Astrocyte of the cerebellum (primary cell): ENCODE results near the gene PLXNA1.

Source experiments
- DNase-seq: peaks from one replicate; pipeline ENCODE4 v3.0.0-alpha.2; 2011; ENCODE audit warnings: low read depth
- H3K4me3 ChIP-seq: 2 replicates; pipeline ENCODE4 v1.5.1; 2011; ENCODE audit warnings: mild to moderate bottlenecking, low read depth, low read length, moderate library complexity
- CTCF ChIP-seq: IDR thresholded peaks from 2 replicates; pipeline ENCODE4 v1.5.1; 2012; ENCODE audit warnings: low read length, low read depth, moderate library complexity, mild to moderate bottlenecking; ENCODE audit errors: missing control alignments
- in situ Hi-C: cut with HindIII; loops from 2 replicates; pipeline ENCODE4 v1.10.0; 2017; ENCODE audit warnings: low sequenced_read_pairs

PLXNA1 gene

GRCh38 chr3:126998320-126998719 is 15.4 kb downstream of the PLXNA1 start:
- in situ Hi-C loops = no loop called here

GRCh38 chr3:126998728-126999127 is 15.8 kb downstream of the PLXNA1 start:
- in situ Hi-C loops = no loop called here
- no peak for TF ChIP-seq CTCF
- DNase-seq = no peak
- H3K4me3 ChIP-seq = no peak overlapping the region

More at GRCh38 chr3:126998320-126998719, 15.4 kb downstream of the PLXNA1 start:
- H3K4me3 ChIP-seq = no peak overlapping the region
- TF ChIP-seq CTCF = no peak
- no peak for DNase-seq

GRCh38 chr3:126999383-126999782 is 16.5 kb downstream of the PLXNA1 start:
- H3K4me3 ChIP-seq = no peak overlapping the region
- in situ Hi-C loops = no loop called here
- DNase-seq = no peak
- TF ChIP-seq CTCF = no peak

GRCh38 chr3:127000119-127000518 is 17.2 kb downstream of the PLXNA1 start:
- DNase-seq = no peak
- H3K4me3 ChIP-seq = no peak overlapping the region
- in situ Hi-C loops = no loop called here
- TF ChIP-seq CTCF = no peak

- in situ Hi-C loops = no loop called here
- no peak for TF ChIP-seq CTCF
- DNase-seq = no peak
- no peak overlapping the region for H3K4me3 ChIP-seq
These were observed 17.8 kb downstream of the PLXNA1 start for GRCh38 chr3:127000761-127001160.

GRCh38 chr3:127001486-127002194 is 18.7 kb downstream of the PLXNA1 start:
- TF ChIP-seq CTCF = no peak
- no peak for DNase-seq
- in situ Hi-C loops = no loop called here
- H3K4me3 ChIP-seq = no peak overlapping the region
